H9 (cell line): ENCODE data around the gene EXOC5. TPM values are rescaled to one million over a fixed set of nuclear protein-coding genes. Genes with fewer than 3 reads are reported as not detected.

ENCODE experiments used
- DNase-seq: peaks from one replicate; pipeline ENCODE4 v3.0.0-alpha.2; 2017
- H2AFZ ChIP-seq: one replicate; pipeline ENCODE4 v1.6.1; 2013; ENCODE audit warnings: mild to moderate bottlenecking, low read length, control low read depth, moderate library complexity
- H2AK5ac ChIP-seq: 2 replicates; pipeline ENCODE4 v1.6.1; 2013; ENCODE audit warnings: low read length, control low read depth, mixed read lengths; ENCODE audit not compliant: insufficient read length
- H2BK120ac ChIP-seq: one replicate; pipeline ENCODE4 v1.6.1; 2013; ENCODE audit warnings: low read depth, mild to moderate bottlenecking, low read length, control low read depth, inconsistent platforms; ENCODE audit not compliant: poor library complexity, severe bottlenecking
- H2BK12ac ChIP-seq: 2 replicates; pipeline ENCODE4 v1.6.1; 2013; ENCODE audit warnings: low read length, control low read depth, mixed read lengths, low read depth; ENCODE audit not compliant: insufficient read length
- H2BK15ac ChIP-seq: 2 replicates; pipeline ENCODE4 v1.6.1; 2013; ENCODE audit warnings: low read depth, low read length, control low read depth
- H2BK20ac ChIP-seq: one replicate; pipeline ENCODE4 v1.6.1; 2013; ENCODE audit warnings: low read depth, mild to moderate bottlenecking, low read length, control low read depth, inconsistent platforms; ENCODE audit not compliant: poor library complexity, severe bottlenecking
- H2BK5ac ChIP-seq: 2 replicates; pipeline ENCODE4 v1.6.1; 2013; ENCODE audit warnings: low read length, control low read depth, mixed read lengths; ENCODE audit not compliant: insufficient read length
- H3K14ac ChIP-seq: 2 replicates; pipeline ENCODE4 v1.6.1; 2013; ENCODE audit warnings: low read length, control low read depth; ENCODE audit not compliant: insufficient read depth
- H3K18ac ChIP-seq: 2 replicates; pipeline ENCODE4 v1.6.1; 2013; ENCODE audit warnings: low read depth, mild to moderate bottlenecking, mixed read lengths, low read length, control low read depth; ENCODE audit not compliant: insufficient read length
- H3K23ac ChIP-seq: 2 replicates; pipeline ENCODE4 v1.6.1; 2013; ENCODE audit warnings: low read length, control low read depth, mixed read lengths, low read depth; ENCODE audit not compliant: insufficient read length
- H3K23me2 ChIP-seq: 2 replicates; pipeline ENCODE4 v1.6.1; 2013; ENCODE audit warnings: low read depth, mild to moderate bottlenecking, mixed read lengths, low read length, control low read depth; ENCODE audit not compliant: insufficient read length, poor library complexity, severe bottlenecking
- H3K27ac ChIP-seq: 2 replicates; pipeline ENCODE4 v1.5.1; 2013; ENCODE audit warnings: low read length, control low read depth, mixed read lengths, low read depth; ENCODE audit not compliant: insufficient read length
- H3K27me3 ChIP-seq: 2 replicates; pipeline ENCODE4 v1.6.1; 2013; ENCODE audit warnings: low read length, control low read depth, inconsistent platforms; ENCODE audit not compliant: insufficient read depth
- H3K4ac ChIP-seq: 2 replicates; pipeline ENCODE4 v1.6.1; 2013; ENCODE audit warnings: low read depth, mild to moderate bottlenecking, control low read depth, inconsistent platforms, low read length, moderate library complexity
- H3K4me1 ChIP-seq: 2 replicates; pipeline ENCODE4 v1.6.1; 2013; ENCODE audit warnings: low read length, control low read depth, inconsistent platforms; ENCODE audit not compliant: insufficient read depth
- H3K4me2 ChIP-seq: 2 replicates; pipeline ENCODE4 v1.6.1; 2013; ENCODE audit warnings: low read length, control low read depth, mixed read lengths; ENCODE audit not compliant: insufficient read length, insufficient read depth
- H3K56ac ChIP-seq: 2 replicates; pipeline ENCODE4 v1.6.1; 2013; ENCODE audit warnings: low read depth, mild to moderate bottlenecking, mixed read lengths, low read length, control low read depth; ENCODE audit not compliant: insufficient read length
- H3K79me1 ChIP-seq: 2 replicates; pipeline ENCODE4 v1.6.1; 2013; ENCODE audit warnings: low read depth, mild to moderate bottlenecking, moderate library complexity, low read length, control low read depth, inconsistent platforms; ENCODE audit not compliant: insufficient read depth, poor library complexity, severe bottlenecking
- H3K79me2 ChIP-seq: 2 replicates; pipeline ENCODE4 v1.6.1; 2013; ENCODE audit warnings: low read length, control low read depth, inconsistent platforms; ENCODE audit not compliant: insufficient read depth
- H3K9ac ChIP-seq: 2 replicates; pipeline ENCODE4 v1.6.1; 2013; ENCODE audit warnings: low read length, control low read depth, mixed read lengths; ENCODE audit not compliant: insufficient read length; ENCODE audit errors: extremely low read depth
- H3K9me3 ChIP-seq: one replicate; pipeline ENCODE4 v1.6.1; 2013; ENCODE audit warnings: low read depth, low read length, inconsistent platforms; ENCODE audit not compliant: control insufficient read depth
- H3T11ph ChIP-seq: one replicate; pipeline ENCODE4 v1.6.1; 2013; ENCODE audit warnings: mild to moderate bottlenecking, low read length, control low read depth, inconsistent platforms
- H4K20me1 ChIP-seq: one replicate; pipeline ENCODE4 v1.6.1; 2013; ENCODE audit not compliant: control insufficient read depth, insufficient read length, insufficient read depth
- H4K5ac ChIP-seq: 2 replicates; pipeline ENCODE4 v1.6.1; 2013; ENCODE audit warnings: low read depth, mild to moderate bottlenecking, mixed read lengths, low read length, control low read depth; ENCODE audit not compliant: insufficient read length
- H4K8ac ChIP-seq: replicated peaks from 2 replicates; pipeline ENCODE4 v1.6.1; 2013; ENCODE audit warnings: low read length, control low read depth, mixed read lengths, low read depth; ENCODE audit not compliant: insufficient read length
- H4K91ac ChIP-seq: 2 replicates; pipeline ENCODE4 v1.6.1; 2013; ENCODE audit warnings: low read depth, mild to moderate bottlenecking, moderate library complexity, mixed read lengths, low read length, control low read depth; ENCODE audit not compliant: insufficient read length
- H3K27ac Mint-ChIP-seq, 3 experiments: 2 replicates in 2 of 3; 3 replicates in 1 of 3; pipeline ENCODE4 v1.8.0; 2020 to 2021; ENCODE audit warnings: mixed read lengths in 3 of 3, mild to moderate bottlenecking in 1 of 3, moderate library complexity in 1 of 3
- H3K27me3 Mint-ChIP-seq: 2 replicates; pipeline ENCODE4 v1.8.0; 2021; ENCODE audit warnings: low read depth, mild to moderate bottlenecking, moderate library complexity, mixed read lengths
- H3K36me3 Mint-ChIP-seq, 3 experiments: 2 replicates in 2 of 3; 3 replicates in 1 of 3; pipeline ENCODE4 v1.8.0; 2020 to 2021; ENCODE audit warnings: low read depth in 3 of 3, mixed read lengths in 3 of 3; ENCODE audit not compliant: insufficient read depth in 1 of 3
- H3K4me1 Mint-ChIP-seq, 2 experiments: 2 replicates each; pipeline ENCODE4 v1.8.0; 2020; ENCODE audit warnings: mixed read lengths in 2 of 2
- H3K4me3 Mint-ChIP-seq, 2 experiments: 2 replicates in 1 of 2; 3 replicates in 1 of 2; pipeline ENCODE4 v1.8.0; 2020 to 2021; ENCODE audit warnings: mild to moderate bottlenecking in 2 of 2, mixed read lengths in 2 of 2, moderate library complexity in 1 of 2
- H3K9me3 Mint-ChIP-seq, 2 experiments: 2 replicates in 1 of 2; 3 replicates in 1 of 2; pipeline ENCODE4 v1.8.0; 2020; ENCODE audit warnings: mild to moderate bottlenecking in 2 of 2, mixed read lengths in 2 of 2, moderate library complexity in 1 of 2
- CTCF ChIP-seq: fragments of 200-600 bp; sonication (generic); conservative IDR thresholded peaks from 3 replicates; pipeline ENCODE4 v1.8.0; 2021; ENCODE audit warnings: antibody characterized with exemption, mild to moderate bottlenecking
- WGBS: extraction: QIAGEN DNeasy Blood & Tissue Kit; methylation state at CpG from one replicate; pipeline ENCODE4 v1.1.7; 2013; ENCODE audit warnings: missing lambda C conversion rate, low lambda C conversion rate, mixed read lengths; ENCODE audit not compliant: insufficient read length; ENCODE audit errors: extremely low coverage; 5-methylcytosine and 5-hydroxymethylcytosine counted together
- total RNA-seq: library from RNA; stranded (reverse); gene quantifications from 2 replicates; pipeline ENCODE4 v1.2.1, GENCODE V29; 2021

The EXOC5 gene
- total RNA-seq, 1 experiment from 2014 or later: 92.9 TPM

- Histone ChIP-seq H4K91ac (no peak overlapping the region), H3K23me2 (no peaks in the 10 kb centered on the region), H3K23ac (no peak overlapping the region), H3K18ac (no peak overlapping the region), H4K5ac (no peak overlapping the region), H2BK12ac (no peak overlapping the region), H2BK15ac (no peak overlapping the region), H3K9ac (no peak overlapping the region), H3T11ph (no peak overlapping the region), H3K14ac (no peak overlapping the region), H3K56ac (no peak overlapping the region), H2BK5ac (no peak overlapping the region), H3K79me2 (no peaks in the 10 kb centered on the region), H4K8ac (no peak overlapping the region), H3K4ac (no peak overlapping the region), H3K27ac (no peak overlapping the region), H2BK120ac (no peak overlapping the region), H2BK20ac (no peak overlapping the region), H2AFZ (no peak overlapping the region), H2AK5ac (no peak overlapping the region), H3K27me3 (no peaks in the 10 kb centered on the region), H3K4me1 (no peaks in the 10 kb centered on the region), H4K20me1 (no peaks in the 10 kb centered on the region), H3K79me1 (no peaks in the 10 kb centered on the region), H3K4me2 (no peak overlapping the region), H3K9me3 (no peaks in the 10 kb centered on the region)
- Mint-ChIP-seq H3K9me3 (peaks cover 3 to 4% of the 10 kb centered on the region in 2 experiments; a peak in 1 of 5 replicates), H3K27me3 (no peaks in the 10 kb centered on the region), H3K4me1 (no peaks in the 10 kb centered on the region), H3K27ac (no peak overlapping the region), H3K4me3 (no peak overlapping the region), H3K36me3 (no peaks in the 10 kb centered on the region)
- DNase-seq: no peak
- WGBS: no CpG with 5 or more reads among the region's 6 CpGs
- no peak for TF ChIP-seq CTCF
Measured at GRCh38 chr14:57199921-57200320, 68.8 kb downstream of the EXOC5 start.
